Heart left ventricle (tissue), 16 donors: ENCODE data around the gene MVD. TPM values are rescaled to one million over a fixed set of nuclear protein-coding genes. Genes with fewer than 3 reads are reported as not detected.
A peak's percentile ranks its signal among the peaks of the same experiment; 100 is the strongest.

Experiments used
- ATAC-seq, 4 donors: fragments of 200-7000 bp; cut with Tn5 transposase; one replicate each; pipeline ENCODE4 v1.9.1; 2020 to 2022; ENCODE audit warnings: moderate library complexity in 4 of 4, mild to moderate bottlenecking in 3 of 4, moderate number of reproducible peaks in 1 of 4
- DNase-seq, 5 donors: peaks; one replicate each; pipeline ENCODE4 v3.0.0-alpha.2; 2020
- H3K27ac ChIP-seq, 12 donors: fragments of 200-600 bp; sonication (generic) in 4 of 12; one replicate each; pipeline versions ENCODE4 v1.5.0 to v1.8.0; 2016 to 2022; ENCODE audit warnings: mild to moderate bottlenecking in 2 of 12
- H3K27me3 ChIP-seq, 9 donors: fragments of 200-600 bp; sonication (generic) in 2 of 9; one replicate each; pipeline versions ENCODE4 v1.5.1 to v1.8.0; 2016 to 2022; ENCODE audit warnings: mild to moderate bottlenecking in 3 of 9
- H3K36me3 ChIP-seq, 9 donors: fragments of 200-600 bp; sonication (generic) in 2 of 9; one replicate each; pipeline versions ENCODE4 v1.5.0 to v1.8.0; 2018 to 2022; ENCODE audit warnings: mild to moderate bottlenecking in 2 of 9
- H3K4me1 ChIP-seq, 12 donors: fragments of 200-600 bp; sonication (generic) in 4 of 12; one replicate each; pipeline versions ENCODE4 v1.5.0 to v1.8.0; 2016 to 2022; ENCODE audit warnings: mild to moderate bottlenecking in 3 of 12
- H3K4me3 ChIP-seq, 12 donors: fragments of 200-600 bp; sonication (generic) in 4 of 12; one replicate each; pipeline versions ENCODE4 v1.5.0 to v1.8.0; 2017 to 2022; ENCODE audit warnings: mild to moderate bottlenecking in 9 of 12, moderate library complexity in 4 of 12
- H3K9me3 ChIP-seq, 12 donors: fragments of 200-600 bp; sonication (generic) in 4 of 12; one replicate each; pipeline versions ENCODE4 v1.5.0 to v1.8.0; 2016 to 2022; ENCODE audit warnings: mild to moderate bottlenecking in 1 of 12
- CTCF ChIP-seq, 12 donors: fragments of 200-600 bp; sonication (generic) in 4 of 12; IDR thresholded peaks; one replicate each; pipeline versions ENCODE4 v1.5.0 to v1.8.0; 2018 to 2022; ENCODE audit warnings: antibody characterized with exemption in 12 of 12, mild to moderate bottlenecking in 5 of 12
- POLR2A ChIP-seq, 2 donors: fragments of 450-650 bp; IDR thresholded peaks; one replicate each; pipeline ENCODE4 v1.6.1; 2017; ENCODE audit warnings: antibody characterized with exemption in 2 of 2, mild to moderate bottlenecking in 2 of 2, moderate library complexity in 2 of 2
- WGBS, 4 donors: extraction: QIAGEN DNeasy Blood & Tissue Kit in 2 of 4; methylation state at CpG; one replicate each; pipeline versions ENCODE4 v1.1.5 to v1.1.7; 2013 to 2018; 5-methylcytosine and 5-hydroxymethylcytosine counted together
- intact Hi-C, 10 donors: fragments of 100-400 bp; cut with DNase I; formaldehyde crosslinking; loops; one replicate each; pipeline versions ENCODE4 v1.11.1 to v1.14.2; 2022
- polyA plus RNA-seq, 2 donors: library from polyadenylated mRNA; stranded (reverse); fragments of 200-250 nt; gene quantifications; one replicate each; pipeline ENCODE4 v1.2.3, GENCODE V29; 2013
- total RNA-seq, 9 donors: library from RNA; depleted of rRNA in 2 of 9; stranded (reverse); fragments of >200 nt in 2 of 9; fragmentation: NEBNext Ultra II Directional in 3 of 9; extraction: Animal tissue kit (Norgen Biotek cat#: 25700) in 3 of 9; gene quantifications; one replicate each; pipeline versions ENCODE4 v1.1.0 to v1.2.4, GENCODE V29; 2016 to 2023
- donor health status: ischemic (EF 13 %, LVEDD 7.1; RV severe dilation, severe dysfunction).
- donor health status: healthy with polysubstance abuse.
- donor health status: DM: no; HTN: yes; CAD: no.
- donor health status: DM: no; HTN: no; CAD: no.
- donor health status: ischemic (EF 25% LVEDD 6.9; RV normal size, moderate dysfunction).
- donor health status: ischemic (EF 25% LVEDD 5.7; RV mildly dilated, moderate dysfunction).
- donor health status: healthy.
- donor health status: DM: yes; HTN: yes; CAD: no.
- donor health status: ischemic (EF 35%, LVEDD 5.7; RV mildly dilated, moderate dysfunction).
- donor health status: nonischemic (EF 11% LVEDD 7.7; RV severe dilation, severe dysfunction).
- donor health status: DM: yes; HTN: yes; CAD: no.
- donor health status: PGD.
- donor health status: ischemic (EF 29% LVEDD 5.4; RV normal size, mild dysfunction).
- donor health status: nonischemic (EF 23%, LVEDD 6.1; RV moderate dilation, normal function).

Gene MVD
- total and polyA plus RNA-seq, 11 donors = 17.5 to 41.2 (median 21.0) TPM

- no peak for DNase-seq
Observed at GRCh38 chr16:88623858-88624257, 39.0 kb downstream of the MVD start.

GRCh38 chr16:88622866-88623265, 40.0 kb downstream of the MVD start:
- intact Hi-C loops = no loop called here

More at GRCh38 chr16:88623858-88624257, 39.0 kb downstream of the MVD start:
- TF ChIP-seq POLR2A (IDR thresholded peaks at IDR 0.05) = no peak
- TF ChIP-seq CTCF (IDR thresholded peaks at IDR 0.05) = no peak
- intact Hi-C loops = no loop called here
- H3K4me3 ChIP-seq = no peak overlapping the region
- peaks cover 1 to 23% (median 7%) of the 10 kb centered on the region in 12 donors for H3K4me1 ChIP-seq
- no peak overlapping the region for H3K27ac ChIP-seq
- peaks cover 3 to 82% (median 64%) of the 10 kb centered on the region in 9 donors for H3K36me3 ChIP-seq
- H3K27me3 ChIP-seq = no peaks in the 10 kb centered on the region
- WGBS, 4 donors = 93 to 98% (median 95%) methylated on average over 13 of the region's 13 CpGs
- no peaks in the 10 kb centered on the region for H3K9me3 ChIP-seq
- ATAC-seq = no peak

GRCh38 chr16:88622125-88622524, 40.8 kb downstream of the MVD start:
- Histone ChIP-seq H3K9me3 (no peaks in the 10 kb centered on the region), H3K27me3 (no peaks in the 10 kb centered on the region), H3K4me3 (no peak overlapping the region), H3K36me3 (peaks cover 3 to 78% (median 57%) of the 10 kb centered on the region in 9 donors), H3K27ac (no peak overlapping the region), H3K4me1 (peaks cover 0 to 20% (median 8%) of the 10 kb centered on the region in 12 donors)
- TF ChIP-seq POLR2A (IDR thresholded peaks at IDR 0.05) (no peak), CTCF (IDR thresholded peaks at IDR 0.05) (no peak)
- intact Hi-C loops = no loop called here
- peak in 1 of 5 donors; percentile 18 for DNase-seq
- WGBS, 4 donors = 91 to 94% (median 93%) methylated on average over 19 of the region's 19 CpGs
- ATAC-seq = no peak

More at GRCh38 chr16:88622866-88623265, 40.0 kb downstream of the MVD start:
- TF ChIP-seq POLR2A (IDR thresholded peaks at IDR 0.05) (no peak), CTCF (IDR thresholded peaks at IDR 0.05) (no peak)
- Histone ChIP-seq H3K4me1 (peaks cover 0 to 21% (median 8%) of the 10 kb centered on the region in 12 donors), H3K4me3 (no peak overlapping the region), H3K27ac (no peak overlapping the region), H3K9me3 (no peaks in the 10 kb centered on the region), H3K27me3 (no peaks in the 10 kb centered on the region), H3K36me3 (peaks cover 3 to 81% (median 61%) of the 10 kb centered on the region in 9 donors)
- ATAC-seq (no peak), DNase-seq (peak in 1 of 5 donors; percentile 11)
- 95 to 97% (median 96%) methylated on average over 29 of the region's 29 CpGs for WGBS, 4 donors

GRCh38 chr16:88619859-88620815, 42.8 kb downstream of the MVD start:
- TF ChIP-seq CTCF (IDR thresholded peaks at IDR 0.05) = no peak
- WGBS, 4 donors = 94 to 96% (median 95%) methylated on average over 14 of the region's 14 CpGs
- Histone ChIP-seq H3K27me3 (no peaks in the 10 kb centered on the region), H3K36me3 (peaks cover 3 to 62% (median 38%) of the 10 kb centered on the region in 9 donors), H3K4me1 (peaks cover 0 to 37% (median 14%) of the 10 kb centered on the region in 12 donors), H3K27ac (peak overlapping the region in 2 of 12 donors; percentile 30 to 62), H3K4me3 (no peak overlapping the region), H3K9me3 (no peaks in the 10 kb centered on the region)
- ATAC-seq (peak in 1 of 4 donors; percentile 17), DNase-seq (no peak)
- intact Hi-C loops = no loop called here
